Lung (tissue), 12 donors: ENCODE measurements around the gene TRIM32. TPM values are rescaled to one million over a fixed set of nuclear protein-coding genes. Genes with fewer than 3 reads are reported as not detected.

ENCODE experiments used
- ATAC-seq: fragments of 200-7000 bp; cut with Tn5 transposase; one replicate; pipeline ENCODE4 v1.9.1; 2020; ENCODE audit warnings: moderate number of reproducible peaks; ENCODE audit not compliant: insufficient read depth, low FRiP score
- DNase-seq, 3 donors: peaks; one replicate each; pipeline ENCODE4 v3.0.0-alpha.2; 2013 to 2017
- H3K27ac ChIP-seq, 2 donors: one replicate each; pipeline ENCODE4 v1.5.1; 2013; ENCODE audit warnings: mild to moderate bottlenecking in 2 of 2, moderate library complexity in 2 of 2, control low read depth in 1 of 2, inconsistent platforms in 1 of 2, low read depth in 1 of 2, low read length in 1 of 2
- H3K27me3 ChIP-seq, 3 donors: one replicate each; pipeline ENCODE4 v1.5.1; 2013; ENCODE audit warnings: low read length in 2 of 3; ENCODE audit not compliant: control insufficient read depth in 3 of 3, insufficient read depth in 3 of 3
- H3K36me3 ChIP-seq, 4 donors: one replicate each; pipeline ENCODE4 v1.5.1; 2013; ENCODE audit warnings: low read length in 4 of 4, mild to moderate bottlenecking in 1 of 4, moderate library complexity in 1 of 4; ENCODE audit not compliant: control insufficient read depth in 4 of 4, insufficient read depth in 4 of 4
- H3K4me1 ChIP-seq, 5 donors: one replicate each; pipeline ENCODE4 v1.5.1; 2013; ENCODE audit warnings: low read length in 5 of 5, mild to moderate bottlenecking in 2 of 5, moderate library complexity in 1 of 5; ENCODE audit not compliant: control insufficient read depth in 5 of 5, insufficient read depth in 5 of 5
- H3K4me3 ChIP-seq: one replicate; pipeline ENCODE4 v1.5.1; 2013; ENCODE audit warnings: mild to moderate bottlenecking, control low read depth, moderate library complexity
- H3K9ac ChIP-seq, 2 donors: one replicate each; pipeline ENCODE4 v1.5.1; 2013; ENCODE audit warnings: low read length in 2 of 2, control low read depth in 1 of 2; ENCODE audit not compliant: insufficient read depth in 1 of 2
- H3K9me3 ChIP-seq, 4 donors: one replicate each; pipeline ENCODE4 v1.5.1; 2013; ENCODE audit warnings: low read length in 3 of 4, mild to moderate bottlenecking in 1 of 4, moderate library complexity in 1 of 4; ENCODE audit not compliant: control insufficient read depth in 4 of 4, insufficient read depth in 3 of 4
- CTCF ChIP-seq: IDR thresholded peaks from 2 replicates; pipeline ENCODE4 v1.5.1; 2012; ENCODE audit warnings: mild to moderate bottlenecking; ENCODE audit errors: control extremely low read depth, extremely low read depth
- WGBS, 2 donors: extraction: QIAGEN DNeasy Blood & Tissue Kit; methylation state at CpG; one replicate each; pipeline ENCODE4 v1.1.7; 2013; 5-methylcytosine and 5-hydroxymethylcytosine counted together
- polyA plus RNA-seq, 2 donors: library from polyadenylated mRNA; stranded (reverse); fragments of 200-250 nt; gene quantifications; one replicate each; pipeline ENCODE4 v1.2.1, GENCODE V29; 2013
- total RNA-seq, 2 donors: library from RNA; depleted of rRNA in 1 of 2; stranded (reverse); fragments of >200 nt in 1 of 2; gene quantifications; one replicate each; pipeline ENCODE4 v1.2.1, GENCODE V29; 2014 to 2021
- donor health status: control.
- donor health status: control.
- donor health status: Bipolar disorder and iron deficiency.
- donor health status: healthy.
- donor health status: DM: yes; HTN: yes; CAD: no.

TRIM32 gene
- total and polyA plus RNA-seq, 4 donors, result 2.7 to 20.2 (median 12.1) TPM

GRCh38 chr9:116692616-116693015, 5.5 kb downstream of the TRIM32 start:
- TF ChIP-seq CTCF, result no peak
- Histone ChIP-seq H3K4me1 (peaks cover 4 to 31% (median 13%) of the 10 kb centered on the region in 5 donors), H3K4me3 (no peak overlapping the region), H3K27ac (no peak overlapping the region), H3K27me3 (no peaks in the 10 kb centered on the region), H3K9me3 (no peaks in the 10 kb centered on the region), H3K36me3 (peaks cover 0 to 2% (median under 1%) of the 10 kb centered on the region in 4 donors), H3K9ac (no peak overlapping the region)
- ATAC-seq (no peak), DNase-seq (no peak)
- 40 to 59% methylated on average over 2 of the region's 2 CpGs for WGBS, 2 donors

- WGBS, 2 donors, result 65 to 82% methylated on average over 2 of the region's 2 CpGs
- Histone ChIP-seq H3K36me3 (peaks cover 2 to 7% (median 3%) of the 10 kb centered on the region in 4 donors), H3K4me1 (peaks cover 1 to 27% (median 8%) of the 10 kb centered on the region in 5 donors), H3K4me3 (no peak overlapping the region), H3K27me3 (no peaks in the 10 kb centered on the region), H3K27ac (no peak overlapping the region), H3K9ac (no peak overlapping the region), H3K9me3 (no peaks in the 10 kb centered on the region)
- DNase-seq (no peak), ATAC-seq (no peak)
- no peak for TF ChIP-seq CTCF
Observed at GRCh38 chr9:116693233-116693731, 6.2 kb downstream of the TRIM32 start.

GRCh38 chr9:116694785-116695291, 7.7 kb downstream of the TRIM32 start:
- peaks cover 0 to 19% (median 0%) of the 10 kb centered on the region in 5 donors for H3K4me1 ChIP-seq
- no peak overlapping the region for H3K9ac ChIP-seq
- 93 to 95% methylated on average over 4 of the region's 4 CpGs for WGBS, 2 donors
- H3K27ac ChIP-seq, result no peak overlapping the region
- H3K36me3 ChIP-seq, result peaks cover 14 to 20% (median 18%) of the 10 kb centered on the region in 4 donors
- TF ChIP-seq CTCF, result no peak
- DNase-seq (no peak), ATAC-seq (no peak)
- H3K9me3 ChIP-seq, result peaks cover 0 to 3% (median 0%) of the 10 kb centered on the region in 4 donors
- H3K4me3 ChIP-seq, result no peak overlapping the region
- no peaks in the 10 kb centered on the region for H3K27me3 ChIP-seq
